Rectal smooth muscle tissue (tissue), 1 donor: ENCODE data around the gene TEDC1.
"Not testable (repeated sequence)": the region's sequence is repeated elsewhere in the genome, so short reads cannot be mapped to it uniquely, and the experiment has no call there.

ENCODE experiments used
- H3K27ac ChIP-seq: one replicate; pipeline ENCODE4 v1.7.0; 2013; ENCODE audit warnings: low read depth, low read length, inconsistent platforms
- H3K27me3 ChIP-seq: one replicate; pipeline ENCODE4 v1.7.0; 2013; ENCODE audit warnings: low read length; ENCODE audit not compliant: control insufficient read depth, insufficient read depth
- H3K36me3 ChIP-seq: one replicate; pipeline ENCODE4 v1.7.0; 2013; ENCODE audit warnings: low read length; ENCODE audit not compliant: control insufficient read depth, insufficient read depth
- H3K4me1 ChIP-seq: one replicate; pipeline ENCODE4 v1.7.0; 2013; ENCODE audit warnings: low read length; ENCODE audit not compliant: control insufficient read depth, insufficient read depth
- H3K4me3 ChIP-seq: one replicate; pipeline ENCODE4 v1.7.0; 2013; ENCODE audit warnings: low read length
- H3K9ac ChIP-seq: one replicate; pipeline ENCODE4 v1.7.0; 2013; ENCODE audit warnings: low read length

The TEDC1 gene

DNA sequence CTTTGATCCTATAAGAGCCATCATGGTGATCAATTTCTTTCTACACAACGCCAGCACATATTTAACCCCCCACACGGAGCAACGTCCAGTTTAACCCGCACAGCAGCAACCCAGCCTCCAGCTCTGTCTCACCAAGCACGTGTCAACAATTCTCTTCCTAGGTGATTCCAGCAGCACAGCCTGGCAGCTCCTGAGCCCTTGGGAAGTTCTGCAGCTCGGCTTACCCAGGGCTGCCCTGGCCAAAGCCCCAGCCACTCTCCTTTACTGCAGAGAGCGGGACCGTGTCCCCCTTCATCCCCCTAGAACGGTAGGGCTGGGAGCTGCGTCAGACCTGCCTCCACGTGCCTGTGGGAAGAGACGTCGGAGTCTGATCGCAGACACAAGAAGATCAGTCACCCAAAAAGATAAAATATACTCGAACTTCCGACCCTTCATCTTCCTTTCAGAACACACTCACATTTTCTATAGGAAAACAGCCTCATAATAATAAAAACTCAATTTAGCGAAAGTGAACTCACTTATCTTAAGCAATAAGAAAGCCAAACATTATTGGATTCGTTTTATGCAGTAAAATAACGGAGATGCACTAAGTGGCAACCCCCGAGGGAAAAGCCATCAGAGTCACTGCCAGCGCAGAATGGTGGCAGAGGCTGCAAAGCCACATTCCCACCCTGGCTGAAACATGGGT, 42.9 kb downstream of the TEDC1 start:
- Histone ChIP-seq H3K27ac (no peak overlapping the region), H3K36me3 (no peaks in the 10 kb centered on the region), H3K4me3 (no peak overlapping the region), H3K9ac (no peak overlapping the region), H3K27me3 (peaks cover 19% of the 10 kb centered on the region), H3K4me1 (no peaks in the 10 kb centered on the region)

- H3K27me3 ChIP-seq = peaks cover 15% of the 10 kb centered on the region
- no peaks in the 10 kb centered on the region for H3K4me1 ChIP-seq
- H3K9ac ChIP-seq = no peak overlapping the region
- H3K36me3 ChIP-seq = no peaks in the 10 kb centered on the region
- H3K27ac ChIP-seq = no peak overlapping the region
- H3K4me3 ChIP-seq = no peak overlapping the region
Measured at GRCh38 chr14:105534586-105534985, 43.5 kb downstream of the TEDC1 start.

DNA sequence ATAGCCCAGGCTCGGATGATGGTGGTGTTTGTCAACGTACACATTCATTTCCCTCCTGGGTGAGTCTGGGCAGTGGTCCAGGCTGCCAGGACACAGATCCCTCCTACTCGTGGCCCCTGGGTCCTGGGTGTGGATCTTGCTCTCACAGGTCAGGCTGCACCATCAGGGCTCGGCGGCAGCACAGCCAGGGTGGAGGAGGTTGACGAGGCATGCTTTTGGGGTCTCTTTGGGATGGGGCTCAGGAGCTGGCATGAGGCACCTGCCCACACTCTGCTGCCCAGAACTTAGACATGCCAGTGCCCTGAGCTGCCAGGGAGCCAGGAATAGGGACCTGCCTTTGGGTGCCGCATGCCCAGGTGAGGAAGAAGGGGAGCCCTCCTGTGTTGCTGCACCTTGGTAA, 45.0 kb downstream of the TEDC1 start:
- H3K27ac ChIP-seq = no peak overlapping the region
- no peaks in the 10 kb centered on the region for H3K4me1 ChIP-seq
- H3K9ac ChIP-seq = no peak overlapping the region
- peaks cover 15% of the 10 kb centered on the region for H3K27me3 ChIP-seq
- no peaks in the 10 kb centered on the region for H3K36me3 ChIP-seq
- no peak overlapping the region for H3K4me3 ChIP-seq

DNA sequence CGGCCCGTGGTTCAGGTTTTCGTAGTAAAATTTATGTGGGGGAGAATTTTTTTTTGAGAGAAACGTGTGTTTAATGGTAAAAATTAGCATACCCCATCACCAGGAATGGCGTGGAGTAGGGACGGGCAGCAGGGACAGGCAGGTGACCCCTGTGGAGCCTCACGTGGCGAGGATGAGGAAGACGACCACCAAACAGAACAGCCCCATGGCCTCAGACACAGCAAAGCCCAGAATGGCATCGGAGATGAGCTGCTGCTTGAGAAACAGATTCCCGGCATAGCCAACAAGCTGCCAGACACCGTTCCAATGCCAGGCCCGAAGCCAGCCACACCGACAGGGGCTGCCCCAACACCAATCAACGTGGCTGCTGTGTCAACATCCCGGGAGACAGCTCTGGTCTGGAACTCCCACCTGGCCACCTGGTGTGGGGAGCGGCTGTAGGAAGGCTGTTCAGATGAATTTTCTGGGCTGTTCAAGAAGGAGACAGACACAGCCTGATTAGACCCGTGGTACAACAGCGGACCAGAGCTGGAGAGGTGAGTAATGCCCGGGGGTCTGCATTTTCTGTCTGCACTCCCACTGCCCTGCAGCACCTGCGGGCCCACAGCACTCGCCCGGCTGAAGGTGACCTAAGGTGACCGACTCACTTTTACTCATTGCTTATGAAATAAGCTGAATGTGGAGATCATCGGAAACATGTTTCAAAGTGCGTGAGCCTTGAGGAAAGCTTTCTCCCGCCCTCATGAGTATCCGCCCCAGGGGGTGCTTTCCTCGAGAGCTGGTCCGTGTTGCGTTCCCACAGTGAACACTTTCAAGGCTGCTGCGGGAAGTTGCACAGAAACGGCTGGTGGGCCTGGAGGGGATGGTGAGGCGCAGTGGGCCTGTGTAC, 45.9 kb downstream of the TEDC1 start:
- peaks cover 15% of the 10 kb centered on the region for H3K27me3 ChIP-seq
- H3K4me3 ChIP-seq = no peak overlapping the region

DNA sequence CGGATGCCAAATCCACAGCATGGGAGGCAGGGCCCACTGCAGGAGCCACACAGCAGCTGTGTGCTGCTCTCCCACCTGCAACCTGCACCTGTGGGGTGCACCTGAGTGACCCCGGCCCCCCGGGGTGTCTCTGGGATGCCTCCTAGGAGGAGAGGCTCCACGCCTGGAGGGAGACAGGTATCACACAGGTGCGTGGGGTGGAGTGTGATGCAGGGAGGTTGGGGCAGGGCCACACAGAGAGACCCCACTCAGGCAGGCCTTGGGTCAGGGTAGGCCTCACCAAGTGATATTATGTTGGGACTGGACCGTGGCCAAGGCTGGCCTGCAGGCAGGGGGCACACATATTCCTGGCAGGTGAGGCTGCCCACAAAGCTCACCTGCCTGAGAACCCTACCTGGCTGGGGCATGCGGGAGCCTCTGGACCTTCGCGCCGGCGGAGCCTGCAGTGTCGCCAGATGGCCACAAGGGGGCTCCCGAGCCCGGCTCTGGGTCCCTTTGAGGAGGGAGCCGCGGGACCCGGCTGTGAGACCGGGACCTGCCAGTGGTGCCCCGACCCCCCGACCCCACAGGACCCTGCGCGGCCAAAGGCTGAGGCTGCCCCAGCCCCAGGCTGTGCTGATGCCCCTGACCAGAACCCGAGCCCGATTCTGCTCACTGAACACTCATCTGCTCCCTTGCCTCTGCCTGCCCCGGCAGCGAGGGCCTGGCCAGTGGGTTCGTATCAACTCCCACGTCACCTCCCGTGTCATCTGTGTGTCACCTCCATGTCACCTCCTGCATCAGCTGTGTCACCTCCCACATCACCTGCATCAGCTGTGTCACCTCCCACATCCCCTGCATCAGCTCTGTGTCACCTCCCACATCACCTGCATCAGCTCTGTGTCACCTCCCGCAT, 46.8 kb downstream of the TEDC1 start:
- Histone ChIP-seq H3K4me3 (no peak overlapping the region), H3K27ac (no peak overlapping the region), H3K4me1 (no peaks in the 10 kb centered on the region), H3K27me3 (peaks cover 15% of the 10 kb centered on the region), H3K9ac (no peak overlapping the region), H3K36me3 (no peaks in the 10 kb centered on the region)

More for the DNA sequence above, 45.9 kb downstream of the TEDC1 start:
- H3K27ac ChIP-seq = no peak overlapping the region
- H3K36me3 ChIP-seq = no peaks in the 10 kb centered on the region
- no peak overlapping the region for H3K9ac ChIP-seq
- no peaks in the 10 kb centered on the region for H3K4me1 ChIP-seq

GRCh38 chr14:105538481-105539049, 47.5 kb downstream of the TEDC1 start:
- peaks cover 15% of the 10 kb centered on the region for H3K27me3 ChIP-seq

GRCh38 chr14:105540811-105541210, 49.8 kb downstream of the TEDC1 start:
- Histone ChIP-seq H3K4me1 (no peaks in the 10 kb centered on the region), H3K27me3 (peaks cover 15% of the 10 kb centered on the region), H3K4me3 (no peak overlapping the region), H3K36me3 (no peaks in the 10 kb centered on the region), H3K27ac (no peak overlapping the region), H3K9ac (no peak overlapping the region)

More at GRCh38 chr14:105538481-105539049, 47.5 kb downstream of the TEDC1 start:
- H3K4me1 ChIP-seq = no peaks in the 10 kb centered on the region
- H3K27ac ChIP-seq = no peak overlapping the region
- no peaks in the 10 kb centered on the region for H3K36me3 ChIP-seq
- H3K9ac ChIP-seq = no peak overlapping the region
- no peak overlapping the region for H3K4me3 ChIP-seq

DNA sequence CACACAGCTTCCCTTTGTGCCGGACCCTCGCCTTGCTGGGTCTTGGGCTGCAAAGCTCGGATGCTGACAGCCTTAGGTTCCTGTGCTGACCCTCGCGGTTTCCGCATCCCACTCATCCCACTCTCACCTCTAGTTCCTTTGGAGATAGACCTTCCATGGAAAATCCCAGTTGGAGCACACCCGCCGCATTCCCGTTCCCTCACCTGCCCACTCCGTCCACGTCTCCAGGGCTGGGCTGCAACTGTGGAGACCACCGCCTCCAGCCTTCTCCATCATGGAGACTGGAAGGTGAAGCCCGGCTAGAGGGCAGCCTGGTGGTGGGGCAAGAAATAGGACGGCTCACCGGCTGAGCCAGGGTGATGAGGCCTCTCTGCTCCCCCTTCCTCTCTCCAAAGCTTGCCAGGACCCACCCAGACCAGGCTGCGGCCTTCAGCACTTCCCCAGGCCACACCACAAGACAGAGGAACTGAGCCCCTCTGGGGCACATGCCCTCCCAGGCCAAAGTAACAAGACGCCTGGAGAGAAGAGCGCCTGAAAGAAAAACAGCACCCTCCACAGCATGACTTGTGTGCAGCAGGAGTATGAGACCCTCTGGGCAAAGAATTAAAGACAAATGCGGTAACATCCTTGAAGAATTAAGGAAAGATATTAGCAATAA, 50.3 kb downstream of the TEDC1 start:
- H3K27ac ChIP-seq = no peak overlapping the region
- H3K36me3 ChIP-seq = no peaks in the 10 kb centered on the region
- no peaks in the 10 kb centered on the region for H3K4me1 ChIP-seq
- H3K27me3 ChIP-seq = peaks cover 12% of the 10 kb centered on the region
- no peak overlapping the region for H3K4me3 ChIP-seq
- H3K9ac ChIP-seq = no peak overlapping the region

DNA sequence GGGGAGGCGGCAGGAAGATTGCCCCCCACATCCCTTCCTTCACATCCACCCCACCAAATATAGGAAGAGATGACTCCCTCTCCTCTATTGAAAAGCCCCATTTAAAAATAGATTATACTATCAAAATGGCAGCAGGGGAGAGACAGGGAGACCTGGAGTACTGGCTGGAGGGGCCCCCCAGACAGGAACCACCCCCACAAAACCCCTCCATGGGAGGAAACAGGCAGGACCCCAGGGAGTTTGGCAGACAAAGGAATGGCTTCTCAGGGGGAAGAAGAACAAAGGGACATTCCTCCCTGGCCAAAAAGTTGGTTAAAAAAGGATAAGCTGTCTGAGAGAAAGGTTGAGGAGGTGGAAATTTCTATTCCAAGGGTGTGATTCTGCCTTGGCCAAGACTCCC, 54.6 kb downstream of the TEDC1 start:
- not testable (repeated sequence) for H3K9ac ChIP-seq, H3K4me3 ChIP-seq, H3K4me1 ChIP-seq, H3K27ac ChIP-seq, H3K36me3 ChIP-seq, H3K27me3 ChIP-seq

DNA sequence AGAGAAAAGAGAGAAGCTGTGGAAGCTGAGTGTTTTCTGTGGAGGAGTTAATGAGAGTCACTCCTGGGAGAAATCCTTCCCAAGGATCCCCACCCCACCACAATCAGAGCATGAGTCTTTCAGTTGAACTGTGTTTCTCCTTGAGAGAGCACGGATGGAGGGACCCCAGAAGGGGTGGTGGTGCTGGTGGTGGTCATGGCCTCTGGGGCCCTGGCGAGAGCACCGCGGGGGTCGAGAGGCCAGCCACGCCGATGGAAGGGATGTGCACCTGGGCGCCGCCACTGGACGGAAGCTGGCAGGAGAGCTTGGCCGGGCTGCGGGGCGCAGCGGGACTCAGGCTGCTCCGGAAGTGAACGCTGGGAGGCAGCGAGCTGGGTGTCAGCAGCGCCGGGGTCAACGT, 55.4 kb downstream of the TEDC1 start:
- not testable (repeated sequence) for H3K4me3 ChIP-seq, H3K4me1 ChIP-seq, H3K27me3 ChIP-seq, H3K27ac ChIP-seq, H3K36me3 ChIP-seq, H3K9ac ChIP-seq

- not testable (repeated sequence) for H3K9ac ChIP-seq, H3K36me3 ChIP-seq, H3K4me3 ChIP-seq, H3K27me3 ChIP-seq, H3K4me1 ChIP-seq, H3K27ac ChIP-seq
Measured at GRCh38 chr14:105547072-105547471, 56.0 kb downstream of the TEDC1 start.
